GM12874 (cell line): ENCODE results near the gene ARID3A.

Source experiments
- CTCF ChIP-seq: IDR thresholded peaks from 2 replicates; pipeline ENCODE4 v1.5.1; 2011; ENCODE audit warnings: low read depth, mild to moderate bottlenecking, control low read depth, low read length, moderate library complexity; ENCODE audit not compliant: insufficient read depth

ARID3A gene

GRCh38 chr19:952680-953444 lies 27.0 kb downstream of the ARID3A start:
- TF ChIP-seq CTCF: no peak

GRCh38 chr19:953445-954271 lies 27.8 kb downstream of the ARID3A start:
- TF ChIP-seq CTCF: no peak

GRCh38 chr19:954272-954671 lies 28.4 kb downstream of the ARID3A start:
- TF ChIP-seq CTCF: no peak

DNA sequence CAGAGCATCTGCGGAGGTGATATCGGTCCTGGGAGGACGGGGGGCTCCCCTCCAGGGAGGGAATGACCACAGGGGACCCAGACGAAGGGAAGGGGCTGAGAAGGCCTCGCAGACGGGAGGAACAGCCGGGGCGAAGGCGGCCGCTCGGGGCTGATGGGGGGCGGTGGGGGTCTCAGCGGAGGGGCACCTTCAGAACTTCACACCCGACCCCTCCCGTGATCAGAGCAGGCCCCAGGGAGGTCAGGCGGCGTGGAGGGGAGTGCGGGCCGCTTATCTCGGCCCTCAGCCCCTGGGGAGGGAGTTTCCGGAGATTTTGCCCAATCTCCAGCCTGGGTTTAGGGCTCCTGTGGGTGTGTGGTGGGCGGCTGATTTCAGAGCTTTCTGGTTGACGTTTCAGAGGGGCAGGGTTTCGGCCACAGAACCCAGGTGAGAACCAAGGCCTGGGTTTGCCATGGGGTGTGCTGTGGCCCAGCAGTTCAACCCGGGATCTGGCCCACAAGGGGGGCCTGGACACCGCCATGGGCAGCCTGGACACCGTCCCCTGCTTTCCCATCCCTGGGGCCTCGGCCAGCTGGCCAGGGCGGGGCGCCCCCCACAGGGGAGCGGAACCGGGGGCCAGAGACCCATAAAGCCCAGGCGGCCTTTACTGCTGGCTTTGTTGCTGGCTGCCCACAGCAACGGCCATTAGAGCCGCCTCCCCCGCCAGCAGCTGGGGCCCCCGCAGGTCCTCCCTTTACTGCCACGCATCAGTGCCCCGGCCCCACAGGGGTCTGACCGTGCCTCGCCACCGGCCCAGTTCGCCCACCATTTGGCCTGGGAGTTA lies 29.0 kb downstream of the ARID3A start:
- TF ChIP-seq CTCF: no peak

GRCh38 chr19:955803-956765 lies 30.2 kb downstream of the ARID3A start:
- TF ChIP-seq CTCF: no peak

- TF ChIP-seq CTCF: no peak
Measured at GRCh38 chr19:956766-957440, 31.1 kb downstream of the ARID3A start.
